CD14-positive monocyte (primary cell): Measurements from ENCODE around the gene MBNL2. TPM values are rescaled to one million over a fixed set of nuclear protein-coding genes. Genes with fewer than 3 reads are reported as not detected.

Source experiments
- DNase-seq, 3 donors: peaks; one replicate each; pipeline ENCODE4 v3.0.0-alpha.2; 2011 to 2022
- H2AFZ ChIP-seq: 2 replicates; pipeline ENCODE4 v1.6.0; 2012; ENCODE audit warnings: mild to moderate bottlenecking, low read depth, low read length, inconsistent platforms; ENCODE audit not compliant: insufficient read depth, poor library complexity, severe bottlenecking
- H3K27ac ChIP-seq, 2 donors: 1 replicate in 1 of 2; 2 replicates in 1 of 2; pipeline ENCODE4 v1.5.1; 2012 to 2013; ENCODE audit warnings: low read length in 2 of 2, control low read depth in 1 of 2, inconsistent platforms in 1 of 2, low read depth in 1 of 2, mild to moderate bottlenecking in 1 of 2
- H3K27me3 ChIP-seq, 2 donors: one replicate each; pipeline versions ENCODE4 v1.6.0 to v1.6.1; 2011 to 2013; ENCODE audit warnings: low read length in 2 of 2; ENCODE audit not compliant: control insufficient read depth in 2 of 2, insufficient read depth in 2 of 2
- H3K36me3 ChIP-seq, 2 donors: replicated peaks in 1 of 2; 1 replicate in 1 of 2; 2 replicates in 1 of 2; pipeline versions ENCODE4 v1.5.1 to v1.6.1; 2012 to 2013; ENCODE audit warnings: low read length in 2 of 2, control low read depth in 1 of 2, inconsistent platforms in 1 of 2, mild to moderate bottlenecking in 1 of 2; ENCODE audit not compliant: insufficient read depth in 2 of 2, control insufficient read depth in 1 of 2
- H3K4me1 ChIP-seq, 2 donors: 1 replicate in 1 of 2; 2 replicates in 1 of 2; pipeline versions ENCODE4 v1.5.1 to v1.6.1; 2012 to 2013; ENCODE audit warnings: low read length in 2 of 2, control low read depth in 1 of 2, inconsistent platforms in 1 of 2, mild to moderate bottlenecking in 1 of 2, moderate library complexity in 1 of 2; ENCODE audit not compliant: insufficient read depth in 2 of 2, control insufficient read depth in 1 of 2
- H3K4me2 ChIP-seq: replicated peaks from 2 replicates; pipeline ENCODE3; 2012; ENCODE audit warnings: low read length, moderate library complexity, mild to moderate bottlenecking; ENCODE audit not compliant: poor library complexity, severe bottlenecking; ENCODE audit errors: extremely low read depth
- H3K4me3 ChIP-seq, 3 experiments: fragments of 200-600 bp in 1 of 3; sonication (generic) in 1 of 3; replicated peaks in 1 of 3; 1 replicate in 2 of 3; 2 replicates in 1 of 3; pipeline ENCODE4 v1.5.1; 2011 to 2013; ENCODE audit warnings: low read length in 3 of 3, mild to moderate bottlenecking in 3 of 3, control low read depth in 2 of 3, low read depth in 2 of 3, inconsistent platforms in 1 of 3, moderate library complexity in 1 of 3
- H3K79me2 ChIP-seq: 2 replicates; pipeline ENCODE4 v1.6.0; 2012; ENCODE audit warnings: mild to moderate bottlenecking, control low read depth, inconsistent platforms, low read length, moderate library complexity; ENCODE audit not compliant: insufficient read depth
- H3K9ac ChIP-seq: 2 replicates; pipeline ENCODE4 v1.6.0; 2017; ENCODE audit warnings: low read length, mild to moderate bottlenecking; ENCODE audit not compliant: insufficient read depth, poor library complexity, severe bottlenecking
- H3K9me3 ChIP-seq, 2 donors: replicated peaks in 1 of 2; 1 replicate in 1 of 2; 2 replicates in 1 of 2; pipeline versions ENCODE4 v1.5.1 to v1.6.1; 2012 to 2013; ENCODE audit warnings: low read length in 2 of 2, control low read depth in 1 of 2; ENCODE audit not compliant: control insufficient read depth in 1 of 2, insufficient read depth in 1 of 2
- H4K20me1 ChIP-seq: 2 replicates; pipeline ENCODE4 v1.6.0; 2012; ENCODE audit warnings: mild to moderate bottlenecking, low read length, control low read depth, moderate library complexity; ENCODE audit not compliant: insufficient read depth
- H3K27ac Mint-ChIP-seq, 7 donors: one replicate each; pipeline ENCODE4 v1.8.0; 2020; ENCODE audit warnings: mild to moderate bottlenecking in 7 of 7, mixed read lengths in 7 of 7, moderate library complexity in 6 of 7, inconsistent platforms in 2 of 7
- H3K27me3 Mint-ChIP-seq, 3 donors: one replicate each; pipeline ENCODE4 v1.8.0; 2021 to 2022; ENCODE audit warnings: low read depth in 3 of 3, mild to moderate bottlenecking in 3 of 3, mixed read lengths in 3 of 3, moderate library complexity in 3 of 3, inconsistent platforms in 1 of 3
- H3K36me3 Mint-ChIP-seq, 2 donors: one replicate each; pipeline ENCODE4 v1.8.0; 2020; ENCODE audit warnings: mixed read lengths in 2 of 2, inconsistent platforms in 1 of 2, mild to moderate bottlenecking in 1 of 2
- H3K4me1 Mint-ChIP-seq: one replicate; pipeline ENCODE4 v1.8.0; 2020; ENCODE audit warnings: mild to moderate bottlenecking, mixed read lengths
- H3K4me3 Mint-ChIP-seq, 2 donors: one replicate each; pipeline ENCODE4 v1.8.0; 2020; ENCODE audit warnings: mild to moderate bottlenecking in 2 of 2, mixed read lengths in 2 of 2, moderate library complexity in 1 of 2
- H3K9me3 Mint-ChIP-seq, 7 donors: one replicate each; pipeline ENCODE4 v1.8.0; 2020 to 2022; ENCODE audit warnings: mixed read lengths in 7 of 7, mild to moderate bottlenecking in 6 of 7, moderate library complexity in 6 of 7, inconsistent platforms in 2 of 7
- WGBS: methylation state at CpG from one replicate; pipeline ENCODE4 v1.1.5; 2013; ENCODE audit warnings: missing lambda C conversion rate; ENCODE audit not compliant: insufficient coverage; 5-methylcytosine and 5-hydroxymethylcytosine counted together
- intact Hi-C, 2 donors: fragments of 100-400 bp; cut with micrococcal nuclease; formaldehyde crosslinking; loops; one replicate each; pipeline versions ENCODE4 v1.15.0 to v1.15.1; 2023
- polyA plus RNA-seq, 3 donors: library from polyadenylated mRNA; depleted of rRNA in 1 of 3; unstranded in 2 of 3; stranded (reverse) in 1 of 3; fragments of 300-500 nt in 2 of 3; fragments of >200 nt in 1 of 3; fragmentation: Illumina TruSeq in 2 of 3; gene quantifications; 1 replicate in 2 of 3; 2 replicates in 1 of 3; pipeline ENCODE4 v1.2.3, GENCODE V29; 2012 to 2021
- TF ChIP-seq, protein P1 (sequence below): fragments of 200-600 bp; IDR thresholded peaks from one replicate; pipeline ENCODE4 v1.8.0; 2022; ENCODE audit warnings: antibody characterized with exemption, mild to moderate bottlenecking

MBNL2 gene
- polyA plus RNA-seq, 3 donors, result 8.5 to 15.5 (median 13.4) TPM

DNA sequence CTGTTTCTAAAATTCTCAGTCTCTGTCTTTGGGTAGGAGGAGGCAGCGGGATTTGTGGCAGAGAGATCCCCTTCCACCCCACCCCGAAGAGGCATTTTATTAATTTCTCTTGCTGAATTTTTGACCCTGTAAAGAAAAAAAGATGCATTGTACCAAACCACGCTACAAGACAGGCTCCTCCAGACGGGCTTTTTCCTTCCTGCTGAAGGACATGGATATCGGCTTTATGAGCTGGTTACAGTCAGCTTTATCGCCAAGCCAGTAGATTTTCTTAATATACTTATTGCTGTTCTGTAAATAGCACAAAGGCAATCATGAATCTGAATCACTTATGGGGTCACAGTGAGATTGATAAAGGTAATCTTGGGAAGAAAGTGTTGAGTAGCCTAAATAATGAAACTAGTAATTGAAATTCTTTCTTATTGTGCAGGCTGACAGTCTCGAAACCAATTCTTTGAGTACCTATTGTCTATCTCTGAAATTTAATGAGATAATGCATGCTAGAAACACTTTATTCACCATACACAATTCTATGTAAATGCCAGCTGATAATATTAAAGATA, 24.5 kb downstream of the MBNL2 start:
- H3K27me3 ChIP-seq, result no peaks in the 10 kb centered on the region
- intact Hi-C loops, result no loop called here
- Mint-ChIP-seq H3K36me3 (peaks cover 13 to 21% of the 10 kb centered on the region in 2 donors), H3K27me3 (peaks cover 0 to 6% (median 3%) of the 10 kb centered on the region in 3 donors), H3K27ac (no peak overlapping the region), H3K4me1 (peaks cover 7% of the 10 kb centered on the region), H3K9me3 (peaks cover 0 to 3% (median 0%) of the 10 kb centered on the region in 7 donors), H3K4me3 (no peak overlapping the region)
- TF ChIP-seq, protein P1, sequence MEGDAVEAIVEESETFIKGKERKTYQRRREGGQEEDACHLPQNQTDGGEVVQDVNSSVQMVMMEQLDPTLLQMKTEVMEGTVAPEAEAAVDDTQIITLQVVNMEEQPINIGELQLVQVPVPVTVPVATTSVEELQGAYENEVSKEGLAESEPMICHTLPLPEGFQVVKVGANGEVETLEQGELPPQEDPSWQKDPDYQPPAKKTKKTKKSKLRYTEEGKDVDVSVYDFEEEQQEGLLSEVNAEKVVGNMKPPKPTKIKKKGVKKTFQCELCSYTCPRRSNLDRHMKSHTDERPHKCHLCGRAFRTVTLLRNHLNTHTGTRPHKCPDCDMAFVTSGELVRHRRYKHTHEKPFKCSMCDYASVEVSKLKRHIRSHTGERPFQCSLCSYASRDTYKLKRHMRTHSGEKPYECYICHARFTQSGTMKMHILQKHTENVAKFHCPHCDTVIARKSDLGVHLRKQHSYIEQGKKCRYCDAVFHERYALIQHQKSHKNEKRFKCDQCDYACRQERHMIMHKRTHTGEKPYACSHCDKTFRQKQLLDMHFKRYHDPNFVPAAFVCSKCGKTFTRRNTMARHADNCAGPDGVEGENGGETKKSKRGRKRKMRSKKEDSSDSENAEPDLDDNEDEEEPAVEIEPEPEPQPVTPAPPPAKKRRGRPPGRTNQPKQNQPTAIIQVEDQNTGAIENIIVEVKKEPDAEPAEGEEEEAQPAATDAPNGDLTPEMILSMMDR, result no peak
- H2AFZ ChIP-seq, result no peak overlapping the region
- H3K9me3 ChIP-seq, result no peaks in the 10 kb centered on the region
- no peak for DNase-seq
- peaks cover 59% of the 10 kb centered on the region for H3K79me2 ChIP-seq
- H4K20me1 ChIP-seq, result peaks cover 98% of the 10 kb centered on the region
- H3K4me3 ChIP-seq, result no peak overlapping the region
- 80% methylated on average over 1 of the region's 7 CpGs for WGBS
- H3K4me2 ChIP-seq, result no peak overlapping the region
- H3K9ac ChIP-seq, result no peak overlapping the region
- H3K36me3 ChIP-seq, result no peaks in the 10 kb centered on the region
- peaks cover 3 to 4% of the 10 kb centered on the region in 2 donors for H3K4me1 ChIP-seq
- H3K27ac ChIP-seq, result no peak overlapping the region

DNA sequence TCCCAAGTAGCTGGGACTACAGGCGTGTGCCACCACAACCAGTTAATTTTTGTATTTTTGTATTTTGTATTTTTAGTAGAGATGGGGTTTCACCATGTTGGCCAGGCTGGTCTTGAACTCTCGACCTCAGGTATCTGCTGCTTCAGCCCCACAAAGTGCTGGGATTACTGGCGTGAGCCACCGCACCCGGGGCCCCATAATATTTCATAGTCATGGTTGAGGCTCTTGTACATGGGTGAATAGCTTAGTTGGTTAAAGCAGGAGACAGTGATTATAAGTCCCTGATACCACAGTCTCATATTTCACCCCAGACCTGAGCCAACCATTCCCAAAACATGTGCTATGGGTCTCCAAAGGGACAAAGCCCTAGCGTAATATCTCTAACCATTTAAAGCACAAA, 26.1 kb downstream of the MBNL2 start:
- DNase-seq, result no peak
- Histone ChIP-seq H3K27me3 (no peaks in the 10 kb centered on the region), H3K27ac (no peak overlapping the region), H2AFZ (no peak overlapping the region), H3K36me3 (no peaks in the 10 kb centered on the region), H3K4me3 (no peak overlapping the region), H3K79me2 (peaks cover 54% of the 10 kb centered on the region), H3K4me1 (no peaks in the 10 kb centered on the region), H3K4me2 (no peak overlapping the region), H3K9ac (no peak overlapping the region), H3K9me3 (no peaks in the 10 kb centered on the region), H4K20me1 (peaks cover 93% of the 10 kb centered on the region)
- H3K27me3 Mint-ChIP-seq, result peaks cover 0 to 2% (median 0%) of the 10 kb centered on the region in 3 donors
- TF ChIP-seq, protein P1, result no peak
- peaks cover 7 to 16% of the 10 kb centered on the region in 2 donors for H3K36me3 Mint-ChIP-seq
- intact Hi-C loops, result no loop called here
- no peak overlapping the region for H3K27ac Mint-ChIP-seq
- no peaks in the 10 kb centered on the region for H3K4me1 Mint-ChIP-seq
- no peaks in the 10 kb centered on the region for H3K9me3 Mint-ChIP-seq
- no peak overlapping the region for H3K4me3 Mint-ChIP-seq
- WGBS, result 100% methylated on average over 1 of the region's 6 CpGs
